ENCODE results near the gene PSMG4. TPM values are rescaled to one million over a fixed set of nuclear protein-coding genes. Genes with fewer than 3 reads are reported as not detected.
A peak's percentile ranks its signal among the peaks of the same experiment; 100 is the strongest.

The PSMG4 gene
- total and polyA plus RNA-seq, 9 of the 15 experiments (the other 6 are each of a cell fraction or from before 2014, with no cell fraction given), result 12.9 to 185 (median 52.0) TPM

- TF ChIP-seq FOXO4 (CRISPR knock-in tag; IDR thresholded peaks at IDR 0.05) (no peak), ZNF124 (CRISPR knock-in tag; IDR thresholded peaks at IDR 0.05) (no peak), ZNF165 (CRISPR knock-in tag; IDR thresholded peaks at IDR 0.05; ENCODE audit: borderline replicate concordance) (no peak), ZNF644 (tag; IDR thresholded peaks at IDR 0.05; ENCODE audit: low read depth) (no peak), SMARCA5 (IDR thresholded peaks at IDR 0.05) (no peak), ASH1L (IDR thresholded peaks at IDR 0.05; ENCODE audit: borderline replicate concordance, low read depth, partially characterized antibody) (no peak), PURB (CRISPR knock-in tag; IDR thresholded peaks at IDR 0.05; ENCODE audit: low read depth) (no peak), LCOR (CRISPR knock-in tag; IDR thresholded peaks at IDR 0.05) (no peak), RBM25 (IDR thresholded peaks at IDR 0.05; ENCODE audit: low read depth, low read length, severe bottlenecking) (no peak), SMAD4 (CRISPR knock-in tag; conservative IDR thresholded peaks at IDR 0.05) (no peak), PHB (CRISPR knock-in tag; IDR thresholded peaks at IDR 0.05) (no peak), HDAC2 (IDR thresholded peaks at IDR 0.05) (peak; percentile 56; the same call in 1 of the 2 replicates), DDX20 (tag; IDR thresholded peaks at IDR 0.05; ENCODE audit: low read depth) (no peak), NRF1 (conservative IDR thresholded peaks at IDR 0.05 in 1 of 2, IDR thresholded peaks at IDR 0.05 in 1 of 2) (peak in 1 of 2 experiments; percentile 21; a peak in 2 of 4 replicates)
- TF ChIP-seq, protein P1, sequence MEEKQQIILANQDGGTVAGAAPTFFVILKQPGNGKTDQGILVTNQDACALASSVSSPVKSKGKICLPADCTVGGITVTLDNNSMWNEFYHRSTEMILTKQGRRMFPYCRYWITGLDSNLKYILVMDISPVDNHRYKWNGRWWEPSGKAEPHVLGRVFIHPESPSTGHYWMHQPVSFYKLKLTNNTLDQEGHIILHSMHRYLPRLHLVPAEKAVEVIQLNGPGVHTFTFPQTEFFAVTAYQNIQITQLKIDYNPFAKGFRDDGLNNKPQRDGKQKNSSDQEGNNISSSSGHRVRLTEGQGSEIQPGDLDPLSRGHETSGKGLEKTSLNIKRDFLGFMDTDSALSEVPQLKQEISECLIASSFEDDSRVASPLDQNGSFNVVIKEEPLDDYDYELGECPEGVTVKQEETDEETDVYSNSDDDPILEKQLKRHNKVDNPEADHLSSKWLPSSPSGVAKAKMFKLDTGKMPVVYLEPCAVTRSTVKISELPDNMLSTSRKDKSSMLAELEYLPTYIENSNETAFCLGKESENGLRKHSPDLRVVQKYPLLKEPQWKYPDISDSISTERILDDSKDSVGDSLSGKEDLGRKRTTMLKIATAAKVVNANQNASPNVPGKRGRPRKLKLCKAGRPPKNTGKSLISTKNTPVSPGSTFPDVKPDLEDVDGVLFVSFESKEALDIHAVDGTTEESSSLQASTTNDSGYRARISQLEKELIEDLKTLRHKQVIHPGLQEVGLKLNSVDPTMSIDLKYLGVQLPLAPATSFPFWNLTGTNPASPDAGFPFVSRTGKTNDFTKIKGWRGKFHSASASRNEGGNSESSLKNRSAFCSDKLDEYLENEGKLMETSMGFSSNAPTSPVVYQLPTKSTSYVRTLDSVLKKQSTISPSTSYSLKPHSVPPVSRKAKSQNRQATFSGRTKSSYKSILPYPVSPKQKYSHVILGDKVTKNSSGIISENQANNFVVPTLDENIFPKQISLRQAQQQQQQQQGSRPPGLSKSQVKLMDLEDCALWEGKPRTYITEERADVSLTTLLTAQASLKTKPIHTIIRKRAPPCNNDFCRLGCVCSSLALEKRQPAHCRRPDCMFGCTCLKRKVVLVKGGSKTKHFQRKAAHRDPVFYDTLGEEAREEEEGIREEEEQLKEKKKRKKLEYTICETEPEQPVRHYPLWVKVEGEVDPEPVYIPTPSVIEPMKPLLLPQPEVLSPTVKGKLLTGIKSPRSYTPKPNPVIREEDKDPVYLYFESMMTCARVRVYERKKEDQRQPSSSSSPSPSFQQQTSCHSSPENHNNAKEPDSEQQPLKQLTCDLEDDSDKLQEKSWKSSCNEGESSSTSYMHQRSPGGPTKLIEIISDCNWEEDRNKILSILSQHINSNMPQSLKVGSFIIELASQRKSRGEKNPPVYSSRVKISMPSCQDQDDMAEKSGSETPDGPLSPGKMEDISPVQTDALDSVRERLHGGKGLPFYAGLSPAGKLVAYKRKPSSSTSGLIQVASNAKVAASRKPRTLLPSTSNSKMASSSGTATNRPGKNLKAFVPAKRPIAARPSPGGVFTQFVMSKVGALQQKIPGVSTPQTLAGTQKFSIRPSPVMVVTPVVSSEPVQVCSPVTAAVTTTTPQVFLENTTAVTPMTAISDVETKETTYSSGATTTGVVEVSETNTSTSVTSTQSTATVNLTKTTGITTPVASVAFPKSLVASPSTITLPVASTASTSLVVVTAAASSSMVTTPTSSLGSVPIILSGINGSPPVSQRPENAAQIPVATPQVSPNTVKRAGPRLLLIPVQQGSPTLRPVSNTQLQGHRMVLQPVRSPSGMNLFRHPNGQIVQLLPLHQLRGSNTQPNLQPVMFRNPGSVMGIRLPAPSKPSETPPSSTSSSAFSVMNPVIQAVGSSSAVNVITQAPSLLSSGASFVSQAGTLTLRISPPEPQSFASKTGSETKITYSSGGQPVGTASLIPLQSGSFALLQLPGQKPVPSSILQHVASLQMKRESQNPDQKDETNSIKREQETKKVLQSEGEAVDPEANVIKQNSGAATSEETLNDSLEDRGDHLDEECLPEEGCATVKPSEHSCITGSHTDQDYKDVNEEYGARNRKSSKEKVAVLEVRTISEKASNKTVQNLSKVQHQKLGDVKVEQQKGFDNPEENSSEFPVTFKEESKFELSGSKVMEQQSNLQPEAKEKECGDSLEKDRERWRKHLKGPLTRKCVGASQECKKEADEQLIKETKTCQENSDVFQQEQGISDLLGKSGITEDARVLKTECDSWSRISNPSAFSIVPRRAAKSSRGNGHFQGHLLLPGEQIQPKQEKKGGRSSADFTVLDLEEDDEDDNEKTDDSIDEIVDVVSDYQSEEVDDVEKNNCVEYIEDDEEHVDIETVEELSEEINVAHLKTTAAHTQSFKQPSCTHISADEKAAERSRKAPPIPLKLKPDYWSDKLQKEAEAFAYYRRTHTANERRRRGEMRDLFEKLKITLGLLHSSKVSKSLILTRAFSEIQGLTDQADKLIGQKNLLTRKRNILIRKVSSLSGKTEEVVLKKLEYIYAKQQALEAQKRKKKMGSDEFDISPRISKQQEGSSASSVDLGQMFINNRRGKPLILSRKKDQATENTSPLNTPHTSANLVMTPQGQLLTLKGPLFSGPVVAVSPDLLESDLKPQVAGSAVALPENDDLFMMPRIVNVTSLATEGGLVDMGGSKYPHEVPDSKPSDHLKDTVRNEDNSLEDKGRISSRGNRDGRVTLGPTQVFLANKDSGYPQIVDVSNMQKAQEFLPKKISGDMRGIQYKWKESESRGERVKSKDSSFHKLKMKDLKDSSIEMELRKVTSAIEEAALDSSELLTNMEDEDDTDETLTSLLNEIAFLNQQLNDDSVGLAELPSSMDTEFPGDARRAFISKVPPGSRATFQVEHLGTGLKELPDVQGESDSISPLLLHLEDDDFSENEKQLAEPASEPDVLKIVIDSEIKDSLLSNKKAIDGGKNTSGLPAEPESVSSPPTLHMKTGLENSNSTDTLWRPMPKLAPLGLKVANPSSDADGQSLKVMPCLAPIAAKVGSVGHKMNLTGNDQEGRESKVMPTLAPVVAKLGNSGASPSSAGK (IDR thresholded peaks at IDR 0.05), result peak; percentile 90
Observed at GRCh38 chr6:3228771-3229565, 29.8 kb upstream of the PSMG4 start (continued).
